Measurements from ENCODE around the gene RSPO1.

Gene RSPO1

DNA sequence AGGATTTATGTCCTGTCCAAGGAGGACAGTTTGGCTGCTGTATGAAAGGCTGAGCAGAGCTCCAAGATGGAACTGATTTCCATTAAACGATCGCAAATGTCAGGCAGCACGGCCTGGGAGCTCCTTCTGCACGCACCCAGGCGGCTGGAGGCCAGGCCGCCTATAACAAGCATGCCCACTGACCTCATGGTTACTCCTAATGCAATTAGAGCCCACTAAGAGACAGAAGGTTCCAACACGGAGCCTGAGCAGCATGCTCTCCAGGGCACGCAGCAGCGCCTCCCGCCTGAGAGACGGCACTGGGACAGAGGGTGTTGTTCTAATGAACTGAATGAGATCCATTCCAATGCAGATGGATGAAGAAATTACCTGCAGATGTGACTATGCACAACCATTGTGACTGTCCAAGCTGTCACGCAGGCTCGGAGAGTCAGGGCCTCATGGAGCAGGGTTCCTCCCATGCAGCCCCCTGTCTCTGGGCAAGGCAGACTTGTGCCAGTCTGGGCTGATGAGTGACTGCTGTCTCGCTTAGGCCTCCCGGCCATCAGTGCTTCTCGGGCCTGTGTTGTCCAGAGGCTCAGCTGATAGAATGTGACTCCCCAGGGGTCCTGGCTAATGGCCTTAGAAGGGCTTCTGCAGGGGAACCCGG, 32.5 kb upstream of the RSPO1 start:
- Histone ChIP-seq H3K27ac (no peak overlapping the region), H3K27me3 (peaks cover 19% of the 10 kb centered on the region), H3K4me1 (ENCODE audit: control insufficient read depth in 1 of 2, insufficient read depth in 1 of 2, low read depth in 1 of 2, low read length in 1 of 2) (no peaks in the 10 kb centered on the region), H3K9me3 (no peaks in the 10 kb centered on the region), H3K4me3 (ENCODE audit: low read depth in 1 of 2, low read length in 1 of 2) (no peak overlapping the region), H3K36me3 (no peaks in the 10 kb centered on the region)
- TF ChIP-seq, protein P1, sequence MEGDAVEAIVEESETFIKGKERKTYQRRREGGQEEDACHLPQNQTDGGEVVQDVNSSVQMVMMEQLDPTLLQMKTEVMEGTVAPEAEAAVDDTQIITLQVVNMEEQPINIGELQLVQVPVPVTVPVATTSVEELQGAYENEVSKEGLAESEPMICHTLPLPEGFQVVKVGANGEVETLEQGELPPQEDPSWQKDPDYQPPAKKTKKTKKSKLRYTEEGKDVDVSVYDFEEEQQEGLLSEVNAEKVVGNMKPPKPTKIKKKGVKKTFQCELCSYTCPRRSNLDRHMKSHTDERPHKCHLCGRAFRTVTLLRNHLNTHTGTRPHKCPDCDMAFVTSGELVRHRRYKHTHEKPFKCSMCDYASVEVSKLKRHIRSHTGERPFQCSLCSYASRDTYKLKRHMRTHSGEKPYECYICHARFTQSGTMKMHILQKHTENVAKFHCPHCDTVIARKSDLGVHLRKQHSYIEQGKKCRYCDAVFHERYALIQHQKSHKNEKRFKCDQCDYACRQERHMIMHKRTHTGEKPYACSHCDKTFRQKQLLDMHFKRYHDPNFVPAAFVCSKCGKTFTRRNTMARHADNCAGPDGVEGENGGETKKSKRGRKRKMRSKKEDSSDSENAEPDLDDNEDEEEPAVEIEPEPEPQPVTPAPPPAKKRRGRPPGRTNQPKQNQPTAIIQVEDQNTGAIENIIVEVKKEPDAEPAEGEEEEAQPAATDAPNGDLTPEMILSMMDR (IDR thresholded peaks at IDR 0.05) = no peak

DNA sequence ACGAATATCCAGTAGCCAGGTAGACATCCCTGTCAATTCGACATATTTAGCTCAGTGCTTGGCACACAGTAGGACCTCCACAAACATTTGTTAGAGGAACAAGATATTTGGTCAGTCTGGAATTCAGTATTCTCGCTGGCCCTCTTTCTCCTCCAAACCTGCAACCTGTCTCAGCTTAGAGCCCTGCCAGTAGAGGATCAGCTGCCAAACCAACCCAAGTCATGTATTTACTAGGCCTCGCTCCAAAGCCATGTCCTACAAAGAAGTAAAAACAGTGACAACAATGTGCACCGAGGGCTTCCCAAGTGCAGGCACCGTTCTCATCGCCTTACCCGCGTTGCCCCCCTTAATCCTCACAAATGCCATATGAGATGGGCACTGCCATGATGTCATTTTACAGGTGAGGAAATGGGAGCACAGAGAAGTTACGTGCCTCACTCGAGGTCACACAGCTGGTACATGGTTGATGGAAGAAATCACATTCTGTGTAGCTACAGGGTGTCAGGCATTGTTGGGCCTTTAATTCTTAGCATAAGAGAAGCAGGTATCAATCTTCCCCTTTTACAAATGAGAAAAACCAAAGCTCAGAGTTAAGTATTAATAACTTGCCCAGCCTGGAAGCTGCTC, 31.7 kb upstream of the RSPO1 start:
- Histone ChIP-seq H3K4me1 (ENCODE audit: control insufficient read depth in 1 of 2, insufficient read depth in 1 of 2, low read depth in 1 of 2, low read length in 1 of 2) (no peaks in the 10 kb centered on the region), H3K27ac (no peak overlapping the region), H3K9me3 (no peaks in the 10 kb centered on the region), H3K36me3 (no peaks in the 10 kb centered on the region), H3K27me3 (peaks cover 19% of the 10 kb centered on the region), H3K4me3 (ENCODE audit: low read depth in 1 of 2, low read length in 1 of 2) (no peak overlapping the region)
- TF ChIP-seq, protein P1 (IDR thresholded peaks at IDR 0.05) = no peak

DNA sequence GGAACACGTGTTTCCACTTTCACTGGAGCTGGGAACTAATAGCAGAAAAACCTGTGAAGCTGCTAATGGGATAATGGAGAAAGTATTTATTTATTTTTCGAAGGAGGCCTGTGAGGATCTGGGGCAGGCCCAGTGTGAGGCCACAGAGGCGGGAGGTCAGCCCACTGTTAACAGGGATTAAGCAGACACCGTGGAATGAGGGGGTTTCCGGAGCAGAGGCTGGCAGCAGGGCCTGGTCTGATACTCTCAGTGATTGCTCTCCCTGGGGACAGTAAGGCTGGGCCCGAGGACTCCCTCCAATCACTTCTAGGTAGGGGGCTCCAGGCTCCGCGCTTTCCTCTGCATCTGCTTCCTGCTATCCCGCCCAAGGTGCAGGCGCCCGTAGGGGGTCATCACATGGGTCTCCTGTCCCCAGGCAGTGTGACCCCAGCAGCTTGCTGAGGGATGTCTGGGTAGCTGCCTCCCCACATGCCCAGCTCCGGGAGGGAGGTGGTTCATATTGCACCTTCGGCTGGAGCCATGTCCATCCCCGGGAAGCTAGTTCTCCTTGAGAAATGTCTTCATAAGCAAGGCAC, 28.8 kb upstream of the RSPO1 start:
- no peaks in the 10 kb centered on the region for H3K9me3 ChIP-seq
- TF ChIP-seq, protein P1 (IDR thresholded peaks at IDR 0.05) = no peak
- no peak overlapping the region for H3K4me3 ChIP-seq (ENCODE audit: low read depth in 1 of 2, low read length in 1 of 2)
- H3K27ac ChIP-seq = no peak overlapping the region
- peaks cover 16% of the 10 kb centered on the region for H3K27me3 ChIP-seq
- H3K36me3 ChIP-seq = no peaks in the 10 kb centered on the region
- H3K4me1 ChIP-seq (ENCODE audit: control insufficient read depth in 1 of 2, insufficient read depth in 1 of 2, low read depth in 1 of 2, low read length in 1 of 2) = no peaks in the 10 kb centered on the region

DNA sequence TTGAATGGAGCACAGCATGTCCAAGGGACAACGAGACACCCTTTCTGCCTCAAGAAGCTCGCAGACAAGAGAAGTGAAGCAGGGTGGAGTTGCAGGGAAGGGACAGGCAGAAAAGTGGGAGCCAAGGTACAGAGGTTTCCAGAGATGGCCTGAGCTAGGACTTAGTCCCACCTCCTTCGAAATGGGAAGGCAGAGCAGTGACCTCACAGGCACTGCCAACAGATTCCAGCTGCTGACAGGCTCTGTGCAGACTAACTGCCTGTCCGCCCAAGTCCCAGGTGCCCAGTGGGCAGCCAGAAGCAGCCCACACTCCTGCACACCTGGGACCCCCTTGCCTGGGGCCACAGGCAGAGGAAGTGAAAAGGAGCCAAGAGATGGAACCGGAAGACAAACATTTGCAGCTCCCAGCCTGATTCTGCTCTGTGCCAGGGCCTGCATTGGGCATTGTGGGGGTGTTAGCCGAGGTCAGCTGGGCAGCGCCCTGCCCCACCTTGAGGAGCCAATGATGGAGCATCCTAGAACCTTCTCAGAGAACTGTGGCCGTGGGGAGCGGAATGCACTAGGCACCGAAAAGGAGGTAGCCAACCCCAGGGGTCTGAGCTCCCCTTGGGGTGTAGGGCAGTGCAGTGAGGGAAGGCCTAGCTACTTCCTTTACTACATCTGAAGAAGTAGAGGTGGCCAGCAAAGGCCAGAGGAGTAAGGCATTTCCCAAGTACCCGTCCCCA, 27.5 kb upstream of the RSPO1 start:
- TF ChIP-seq, protein P1 (IDR thresholded peaks at IDR 0.05) = no peak
- Histone ChIP-seq H3K4me3 (ENCODE audit: low read depth in 1 of 2, low read length in 1 of 2) (no peak overlapping the region), H3K27me3 (peaks cover 21% of the 10 kb centered on the region), H3K4me1 (ENCODE audit: control insufficient read depth in 1 of 2, insufficient read depth in 1 of 2, low read depth in 1 of 2, low read length in 1 of 2) (no peaks in the 10 kb centered on the region), H3K36me3 (no peaks in the 10 kb centered on the region), H3K9me3 (no peaks in the 10 kb centered on the region), H3K27ac (no peak overlapping the region)

DNA sequence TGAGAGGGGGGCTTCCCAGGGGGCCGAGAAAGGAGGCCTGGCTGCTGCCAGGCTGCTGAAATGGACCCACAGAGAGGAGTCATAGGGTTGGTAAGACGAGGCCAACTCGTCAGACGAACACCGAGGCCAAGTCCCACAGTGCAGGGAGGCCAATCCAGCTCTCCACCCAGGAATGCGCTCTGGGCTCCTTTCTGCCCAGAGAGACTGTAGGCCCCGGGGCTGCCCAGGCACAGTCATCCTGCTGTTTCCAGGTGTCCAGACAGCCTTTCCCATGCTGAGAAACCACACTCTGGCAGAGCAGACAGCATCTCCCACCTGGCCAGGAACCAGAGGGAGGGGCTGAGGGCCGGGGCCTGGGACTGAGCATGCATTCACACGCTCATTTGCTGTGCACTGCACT, 26.7 kb upstream of the RSPO1 start:
- Histone ChIP-seq H3K9me3 (no peaks in the 10 kb centered on the region), H3K27me3 (peaks cover 21% of the 10 kb centered on the region), H3K4me3 (ENCODE audit: low read depth in 1 of 2, low read length in 1 of 2) (no peak overlapping the region), H3K36me3 (no peaks in the 10 kb centered on the region), H3K27ac (no peak overlapping the region), H3K4me1 (ENCODE audit: control insufficient read depth in 1 of 2, insufficient read depth in 1 of 2, low read depth in 1 of 2, low read length in 1 of 2) (no peaks in the 10 kb centered on the region)
- TF ChIP-seq, protein P1 (IDR thresholded peaks at IDR 0.05) = no peak

All from neutrophil (primary cell).